Skeletal muscle satellite cell (primary cell): ENCODE results near the gene C14orf132.
A peak's percentile ranks its signal among the peaks of the same experiment; 100 is the strongest.

Source experiments
- H3K27me3 ChIP-seq: 2 replicates; pipeline ENCODE4 v1.7.0; 2013; ENCODE audit warnings: low read length; ENCODE audit not compliant: control insufficient read depth, insufficient read depth
- H3K36me3 ChIP-seq: 2 replicates; pipeline ENCODE4 v1.7.0; 2013; ENCODE audit warnings: mild to moderate bottlenecking, control low read depth, low read length; ENCODE audit not compliant: insufficient read depth
- H3K4me1 ChIP-seq: 2 replicates; pipeline ENCODE4 v1.7.0; 2013; ENCODE audit warnings: low read length; ENCODE audit not compliant: control insufficient read depth, insufficient read depth
- H3K4me2 ChIP-seq: 2 replicates; pipeline ENCODE4 v1.7.0; 2013; ENCODE audit warnings: mild to moderate bottlenecking, low read length
- H3K4me3 ChIP-seq: 2 replicates; pipeline ENCODE4 v1.7.0; 2013; ENCODE audit warnings: low read length
- H3K9ac ChIP-seq: 2 replicates; pipeline ENCODE4 v1.7.0; 2013; ENCODE audit warnings: mild to moderate bottlenecking, low read depth, low read length, moderate library complexity
- H3K9me3 ChIP-seq: replicated peaks from 2 replicates; pipeline ENCODE4 v1.7.0; 2013; ENCODE audit warnings: mild to moderate bottlenecking, control low read depth, low read length

The C14orf132 gene

DNA sequence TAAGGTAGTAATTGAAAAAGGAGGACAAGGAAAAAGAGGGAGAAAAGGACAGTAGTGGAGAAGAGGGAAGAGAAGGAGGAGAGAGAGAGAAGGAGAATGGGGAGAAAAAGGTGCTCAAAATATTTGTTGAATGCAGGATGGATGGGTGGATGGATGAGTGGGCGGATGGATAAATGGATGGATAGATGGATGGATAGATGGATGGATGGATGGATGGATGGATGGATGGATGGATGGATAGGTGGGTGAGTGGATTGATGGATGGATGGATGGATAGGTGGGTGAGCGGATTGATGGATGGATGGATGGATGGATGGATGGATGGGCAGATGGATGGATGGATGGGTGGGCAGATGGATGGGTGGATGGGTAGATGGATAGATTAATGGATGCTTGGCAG, 21.3 kb upstream of the C14orf132 start:
- H3K36me3 ChIP-seq: no peaks in the 10 kb centered on the region
- peaks cover 58% of the 10 kb centered on the region for H3K27me3 ChIP-seq

DNA sequence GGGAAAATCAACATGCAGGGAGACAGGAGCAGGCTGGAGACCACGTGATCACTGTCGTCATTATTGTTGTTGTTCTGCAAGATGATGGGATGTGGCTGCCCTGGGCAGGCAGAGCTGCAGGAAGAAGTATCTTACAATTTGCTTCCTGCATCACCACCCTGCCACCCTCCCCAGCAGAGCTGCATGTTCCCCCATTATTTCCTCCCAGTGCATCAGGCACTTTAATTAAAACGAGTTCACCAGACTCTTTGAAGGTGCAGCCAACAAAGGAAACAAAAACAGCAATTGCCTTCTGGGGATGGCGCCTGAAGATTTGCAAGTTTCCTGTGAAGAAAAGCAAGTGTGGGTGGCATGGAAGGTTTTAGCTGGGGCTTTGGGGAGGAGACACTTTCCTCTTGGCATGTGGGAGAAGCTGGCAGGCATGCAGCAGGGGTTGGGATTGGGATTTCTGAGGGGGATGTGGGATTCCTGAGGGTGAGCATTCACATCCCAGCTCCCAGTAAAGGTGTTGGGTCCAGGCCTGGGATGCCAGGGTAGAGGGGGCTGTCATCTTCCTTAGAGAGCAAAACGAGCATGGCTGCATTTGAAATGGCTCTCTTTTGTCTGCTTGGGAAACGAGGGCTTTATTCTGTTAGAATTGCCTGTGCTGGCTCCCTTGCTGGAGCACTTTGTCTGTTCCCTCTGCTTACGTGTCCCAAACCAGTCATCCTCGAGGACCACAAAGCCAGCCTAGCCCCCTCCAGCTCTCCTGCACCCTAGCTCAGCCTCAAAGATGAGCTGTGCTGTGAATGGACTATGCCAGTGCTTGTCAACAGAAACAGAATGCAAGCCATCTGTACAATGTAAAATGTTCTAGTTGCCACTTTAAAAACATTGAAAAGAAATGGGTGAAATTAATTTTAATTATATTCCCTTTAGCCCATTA, 11.5 kb upstream of the C14orf132 start:
- Histone ChIP-seq H3K9ac (no peak overlapping the region), H3K4me2 (no peak overlapping the region), H3K27me3 (peaks cover 37% of the 10 kb centered on the region), H3K9me3 (no peaks in the 10 kb centered on the region), H3K4me3 (no peak overlapping the region), H3K36me3 (no peaks in the 10 kb centered on the region), H3K4me1 (no peaks in the 10 kb centered on the region)

More for the DNA sequence above, 21.3 kb upstream of the C14orf132 start:
- H3K4me3 ChIP-seq: no peak overlapping the region
- no peaks in the 10 kb centered on the region for H3K4me1 ChIP-seq
- H3K4me2 ChIP-seq: no peak overlapping the region
- H3K9me3 ChIP-seq: no peaks in the 10 kb centered on the region
- H3K9ac ChIP-seq: no peak overlapping the region

DNA sequence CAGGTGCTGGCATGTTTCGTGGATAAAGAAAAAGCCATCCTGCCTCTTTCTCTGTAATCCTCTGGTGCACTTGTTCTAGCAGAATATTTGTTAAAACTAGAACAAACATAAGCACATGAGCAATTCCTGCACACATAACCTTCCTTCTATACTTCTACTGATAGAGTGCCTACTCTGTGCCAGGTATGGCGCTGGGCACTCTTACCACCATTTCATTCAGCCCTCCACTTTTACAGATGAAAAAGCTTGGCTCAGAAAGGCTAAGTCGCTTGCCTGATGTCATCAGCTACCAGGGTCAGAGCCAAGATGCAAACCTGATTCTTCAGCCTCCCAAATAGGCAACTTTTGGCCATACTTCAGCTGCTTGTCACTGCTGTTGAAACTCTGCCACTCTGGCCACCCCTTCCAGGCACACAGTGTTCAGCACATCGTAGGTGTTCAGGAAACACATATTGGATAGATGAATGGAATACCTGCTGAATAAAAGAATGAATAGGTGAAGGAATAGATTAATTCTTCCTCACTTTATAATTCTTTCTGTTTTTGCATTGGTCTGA, 10.0 kb upstream of the C14orf132 start:
- H3K9me3 ChIP-seq: no peaks in the 10 kb centered on the region
- H3K9ac ChIP-seq: no peak overlapping the region
- H3K4me2 ChIP-seq: no peak overlapping the region
- no peaks in the 10 kb centered on the region for H3K36me3 ChIP-seq
- H3K27me3 ChIP-seq: peaks cover 28% of the 10 kb centered on the region
- H3K4me1 ChIP-seq: no peaks in the 10 kb centered on the region
- no peak overlapping the region for H3K4me3 ChIP-seq

DNA sequence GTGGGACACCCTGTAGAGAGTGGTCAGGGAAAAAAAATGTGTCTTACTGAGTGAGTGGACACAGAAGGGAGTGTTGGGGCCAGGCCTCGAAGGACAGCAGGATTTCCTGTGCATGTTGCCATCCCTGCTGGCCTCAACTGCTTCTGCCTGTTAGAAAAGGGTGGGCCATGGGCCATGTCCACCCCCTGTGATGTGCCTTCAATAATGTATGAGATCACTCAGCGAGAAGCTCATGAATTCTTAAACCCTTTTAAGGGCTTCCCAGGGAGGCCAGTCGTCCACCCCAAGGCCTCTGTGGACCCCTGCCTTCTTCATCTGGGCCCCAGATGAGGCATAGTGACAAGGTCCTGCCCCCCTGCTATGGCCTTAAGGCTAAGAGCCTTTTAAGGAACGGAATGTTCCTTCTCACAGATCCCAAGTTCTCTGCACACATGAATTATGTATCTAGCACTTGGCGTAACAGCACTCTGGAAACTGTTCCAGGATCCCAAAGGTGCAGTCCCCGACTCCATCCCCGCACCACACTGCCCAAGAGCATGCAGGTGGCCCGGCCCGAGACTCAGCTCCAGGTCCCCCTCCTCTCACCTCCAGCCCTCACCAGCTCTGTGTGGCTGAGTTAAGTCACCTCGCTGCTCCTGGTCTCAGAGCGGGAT, 8.9 kb upstream of the C14orf132 start:
- Histone ChIP-seq H3K4me1 (no peaks in the 10 kb centered on the region), H3K36me3 (no peaks in the 10 kb centered on the region), H3K27me3 (peaks cover 27% of the 10 kb centered on the region), H3K9ac (no peak overlapping the region), H3K4me2 (no peak overlapping the region), H3K9me3 (no peaks in the 10 kb centered on the region), H3K4me3 (no peak overlapping the region)

DNA sequence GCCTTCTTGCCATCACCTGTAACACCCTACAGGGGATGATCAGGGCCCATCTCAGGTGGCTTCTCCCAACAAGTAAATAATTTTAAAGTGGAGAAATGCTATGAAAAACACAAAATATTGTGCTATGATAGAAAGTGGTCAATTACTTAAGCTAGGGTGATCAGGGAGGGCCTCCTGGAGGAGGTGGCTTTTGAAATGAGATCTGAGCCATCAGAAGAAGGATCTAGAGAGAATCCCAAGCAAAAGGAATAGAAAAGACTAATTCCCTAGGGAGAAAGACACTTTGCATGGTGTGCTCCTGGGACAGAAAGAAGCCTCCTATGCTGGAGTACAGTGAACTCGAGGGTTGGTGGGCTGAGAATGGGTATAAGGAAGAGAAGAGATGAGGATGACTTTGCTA, 7.5 kb upstream of the C14orf132 start:
- Histone ChIP-seq H3K36me3 (no peaks in the 10 kb centered on the region), H3K4me1 (no peaks in the 10 kb centered on the region), H3K4me3 (no peak overlapping the region), H3K4me2 (no peak overlapping the region), H3K9me3 (no peaks in the 10 kb centered on the region), H3K27me3 (peaks cover 22% of the 10 kb centered on the region), H3K9ac (no peak overlapping the region)

DNA sequence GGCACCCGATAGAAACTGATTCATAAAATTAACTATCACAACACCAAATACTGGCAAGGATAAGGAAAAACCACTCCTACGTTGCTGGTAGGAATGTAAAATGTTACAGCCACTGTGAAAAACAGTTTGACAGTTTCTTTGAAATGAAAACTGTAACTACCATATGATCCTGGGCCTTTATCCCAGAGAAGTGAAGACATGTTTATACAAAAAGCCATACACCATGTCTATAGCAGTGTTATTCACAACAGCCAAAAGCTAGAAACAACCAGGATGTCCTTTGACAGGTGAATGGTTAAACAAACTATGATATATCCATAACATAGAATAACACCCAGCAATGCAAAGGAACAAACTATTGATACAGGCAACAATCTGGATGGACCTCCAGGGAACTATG, 3.7 kb upstream of the C14orf132 start:
- Histone ChIP-seq H3K4me3 (no peak overlapping the region), H3K36me3 (no peaks in the 10 kb centered on the region), H3K9ac (no peak overlapping the region), H3K4me2 (no peak overlapping the region), H3K9me3 (no peaks in the 10 kb centered on the region), H3K27me3 (peaks cover 4% of the 10 kb centered on the region), H3K4me1 (peaks cover 17% of the 10 kb centered on the region)

DNA sequence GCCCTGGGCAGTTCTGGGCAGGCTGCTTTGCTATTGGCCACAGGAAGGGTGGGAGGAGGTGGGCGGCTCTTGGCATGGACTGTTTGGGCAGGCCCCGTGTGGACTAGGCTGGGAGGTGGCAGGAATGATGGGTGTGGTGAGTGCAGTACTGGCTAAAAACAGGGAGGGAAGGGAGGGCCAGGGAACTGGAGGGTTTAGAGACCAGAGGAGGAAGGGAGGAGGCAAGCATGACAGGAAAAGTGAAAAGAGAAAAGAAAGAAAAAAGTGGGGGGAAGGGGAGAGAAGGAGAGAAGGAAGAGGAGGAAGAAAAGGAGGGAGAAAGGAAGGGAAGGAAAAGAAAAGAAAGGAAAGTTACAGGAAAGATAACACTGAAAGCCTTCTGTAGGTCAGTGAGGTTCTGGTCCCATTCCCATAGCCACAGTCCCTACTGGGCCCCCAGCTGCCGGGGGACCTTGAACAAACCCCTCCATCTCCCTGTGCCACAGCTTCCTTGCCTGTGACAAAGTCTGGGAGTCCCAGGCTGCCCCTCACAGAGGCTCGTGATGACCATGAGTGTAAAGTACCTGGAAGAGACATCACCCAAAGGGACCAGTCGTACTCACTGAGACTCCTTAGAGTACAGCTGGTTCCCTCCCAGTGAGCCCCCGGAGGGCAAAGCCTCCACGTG, 1.1 kb upstream of the C14orf132 start:
- Histone ChIP-seq H3K9me3 (no peaks in the 10 kb centered on the region), H3K4me3 (peak overlapping the region; percentile 97), H3K27me3 (no peaks in the 10 kb centered on the region), H3K9ac (no peak overlapping the region), H3K36me3 (no peaks in the 10 kb centered on the region), H3K4me1 (peaks cover 34% of the 10 kb centered on the region), H3K4me2 (peak overlapping the region; percentile 99)

DNA sequence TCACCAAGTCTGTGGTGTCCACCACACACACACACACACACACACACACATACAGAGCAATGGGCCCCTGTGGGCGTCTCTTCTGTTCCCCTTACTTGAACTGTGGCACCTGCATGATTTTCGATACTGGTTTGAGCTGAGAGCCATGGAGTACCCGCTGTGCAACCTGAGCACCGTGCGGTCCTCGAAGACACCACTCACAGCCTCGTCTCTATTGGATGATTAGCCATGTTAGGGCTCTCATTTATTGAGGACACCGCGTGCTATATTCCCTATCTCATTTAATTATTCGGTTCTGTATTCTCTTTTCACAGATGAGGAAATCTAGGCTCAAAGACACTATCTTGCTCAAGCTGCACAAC, 623 bp upstream of the C14orf132 start:
- peak overlapping the region; percentile 57 for H3K9ac ChIP-seq
- no peaks in the 10 kb centered on the region for H3K9me3 ChIP-seq
- H3K4me3 ChIP-seq: peak overlapping the region; percentile 97
- H3K36me3 ChIP-seq: no peaks in the 10 kb centered on the region
- H3K4me1 ChIP-seq: peaks cover 34% of the 10 kb centered on the region
- H3K27me3 ChIP-seq: no peaks in the 10 kb centered on the region
- H3K4me2 ChIP-seq: peak overlapping the region; percentile 99

DNA sequence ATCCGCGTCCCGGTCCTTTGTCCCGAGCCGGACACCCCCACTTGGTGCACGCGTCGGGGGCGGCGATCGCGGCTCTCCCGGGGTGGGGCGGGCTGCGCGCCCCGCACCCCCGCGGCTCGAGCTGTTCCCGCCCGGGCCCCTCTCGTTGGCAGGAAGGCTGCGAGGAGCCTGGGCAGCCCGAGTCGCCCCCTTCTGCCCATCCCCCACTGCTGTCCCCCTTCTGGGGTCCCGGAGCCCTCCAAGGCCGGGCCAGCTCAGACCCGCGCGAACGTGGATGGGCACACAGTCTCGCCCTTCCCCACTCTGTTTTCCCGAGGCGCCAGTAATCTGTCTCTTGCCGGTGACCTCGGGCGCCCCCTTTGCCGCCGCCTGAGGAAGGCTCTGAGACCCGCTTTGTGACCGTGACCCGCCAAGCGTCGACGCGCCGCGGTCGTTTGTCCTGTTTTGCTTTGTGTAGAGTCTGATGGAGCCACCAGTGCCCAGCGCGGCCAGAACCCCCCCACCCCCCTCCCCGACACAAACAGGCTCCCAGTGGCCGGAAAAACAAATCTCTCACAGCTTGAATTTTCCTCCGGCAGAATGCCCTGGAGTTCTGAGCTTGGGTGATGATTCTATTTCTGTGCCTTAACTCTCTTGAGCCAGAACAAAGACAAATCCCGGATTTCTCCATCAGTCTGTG, 610 bp downstream of the C14orf132 start:
- no peaks in the 10 kb centered on the region for H3K27me3 ChIP-seq
- peak overlapping the region; percentile 97 for H3K4me3 ChIP-seq
- peak overlapping the region; percentile 92 for H3K9ac ChIP-seq
- no peaks in the 10 kb centered on the region for H3K36me3 ChIP-seq
- peaks cover 34% of the 10 kb centered on the region for H3K4me1 ChIP-seq
- no peaks in the 10 kb centered on the region for H3K9me3 ChIP-seq
- H3K4me2 ChIP-seq: peak overlapping the region; percentile 99

DNA sequence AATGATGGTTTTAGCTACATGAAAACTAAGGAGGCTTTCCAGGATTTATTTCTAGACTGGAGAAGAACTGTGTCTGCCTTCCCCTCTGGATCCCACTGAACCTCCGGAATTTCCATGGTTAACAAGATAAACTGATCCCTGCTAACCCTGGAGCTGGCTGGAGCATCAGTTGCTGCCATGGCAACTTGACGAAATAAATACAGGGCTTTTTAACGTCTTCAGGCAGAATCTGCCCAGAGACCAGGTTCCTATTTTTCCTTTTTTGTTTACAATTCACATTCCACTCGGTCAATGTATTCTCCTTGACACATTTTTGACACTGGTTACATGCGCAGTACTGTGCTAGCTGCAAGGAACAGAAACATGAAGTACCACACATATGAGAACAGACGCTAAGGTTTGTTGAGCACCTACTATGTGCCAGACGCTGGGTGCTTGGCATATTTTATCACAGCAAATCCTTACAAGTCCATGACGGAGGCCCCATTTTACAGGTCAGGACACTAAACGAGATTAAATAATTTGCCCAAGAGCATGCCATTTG, 1.7 kb downstream of the C14orf132 start:
- H3K9me3 ChIP-seq: no peaks in the 10 kb centered on the region
- H3K27me3 ChIP-seq: no peaks in the 10 kb centered on the region
- H3K36me3 ChIP-seq: no peaks in the 10 kb centered on the region
- peaks cover 34% of the 10 kb centered on the region for H3K4me1 ChIP-seq
- peak overlapping the region; percentile 97 for H3K4me3 ChIP-seq
- H3K4me2 ChIP-seq: peak overlapping the region; percentile 99
- H3K9ac ChIP-seq: peak overlapping the region; percentile 92
